Measurements from ENCODE around the gene UFSP2. TPM values are rescaled to one million over a fixed set of nuclear protein-coding genes. Genes with fewer than 3 reads are reported as not detected.

UFSP2 gene
- total and polyA plus RNA-seq, 2 of the 4 experiments (the other 2 are of a cell fraction), result 21.8 to 43.7 TPM

- Histone ChIP-seq H2BK5ac (ENCODE audit: low read depth, low read length, poor library complexity, severe bottlenecking) (peak overlapping the region; percentile 75), H3K27me3 (ENCODE audit: control insufficient read depth, insufficient read depth, low read length) (no peaks in the 10 kb centered on the region), H4K91ac (ENCODE audit: insufficient read depth, low read depth, low read length) (no peak overlapping the region), H3K23ac (ENCODE audit: low read depth, low read length) (no peak overlapping the region), H3K4me2 (ENCODE audit: low read depth, low read length) (peak overlapping the region; percentile 17; the same call in 1 of the 2 replicates), H3K9me1 (ENCODE audit: insufficient read depth, low read length) (0 out of 2 replicates have a peak, but pooled peaks cover 3% of the 10 kb centered on the region), H2BK120ac (ENCODE audit: low read depth, low read length) (no peak overlapping the region), H2BK20ac (ENCODE audit: low read depth, low read length) (no peak overlapping the region; the same call in 1 of the 2 replicates), H4K20me1 (ENCODE audit: insufficient read depth, low read length) (no peaks in the 10 kb centered on the region), H3K14ac (replicated peaks; ENCODE audit: low read depth, low read length) (no peak overlapping the region), H2AK9ac (replicated peaks; ENCODE audit: low read depth, low read length, poor library complexity) (no peak overlapping the region), H3K9ac (ENCODE audit: low read depth, low read length) (no peak overlapping the region), H3K56ac (ENCODE audit: extremely low read depth, insufficient read depth, low read length) (no peak overlapping the region), H3K9me3 (ENCODE audit: control insufficient read depth, insufficient read depth, low read length) (no peaks in the 10 kb centered on the region), H2AFZ (replicated peaks; ENCODE audit: low read length, poor library complexity) (no peak overlapping the region), H3K4ac (ENCODE audit: low read depth, low read length) (0 out of 2 replicates have a peak overlapping the region, but pooled peaks have one; percentile 43), H4K5ac (ENCODE audit: low read depth, low read length) (no peak overlapping the region), H3K79me1 (ENCODE audit: low read depth in 1 of 2, low read length in 2 of 2) (no peaks in the 10 kb centered on the region), H2AK5ac (ENCODE audit: low read depth, low read length) (no peak overlapping the region), H4K8ac (ENCODE audit: low read depth in 2 of 2, low read length in 2 of 2) (no peak overlapping the region), H3K4me1 (ENCODE audit: control insufficient read depth, insufficient read depth, low read length) (peaks cover 5% of the 10 kb centered on the region), H3K27ac (ENCODE audit: insufficient read depth, low read length) (no peak overlapping the region; the same call in 1 of the 2 replicates), H2BK15ac (ENCODE audit: low read depth, low read length) (no peak overlapping the region), H3K4me3 (ENCODE audit: insufficient read depth, low read depth, low read length) (no peak overlapping the region), H3K36me3 (ENCODE audit: control insufficient read depth, insufficient read depth, low read length) (peaks cover 9% of the 10 kb centered on the region), H3K18ac (ENCODE audit: low read depth, low read length) (no peak overlapping the region)
- DNase-seq (peak; percentile 75), ATAC-seq (ENCODE audit: low read depth) (peak; percentile 85)
- WGBS, 2 experiments (ENCODE audit: extremely low coverage in 2 of 2, insufficient read length in 1 of 2), result no CpG with 5 or more reads among the region's 4 CpGs
- BruUV-seq (replicated peaks), result no TSS peak
- ChIA-PET POLR2A (ENCODE audit: unreplicated experiment) (no interaction called here), CTCF (interaction anchor here (0.5 kb wide), 1 partner anchor 191 kb away, joined by 4 read pairs; no protein-coding TSS in a partner anchor)
- dilution Hi-C loops (cut with HindIII; ENCODE audit: low sequenced_read_pairs, unreplicated experiment), result no loop called here
- in situ Hi-C loops (cut with MboI; ENCODE audit: low sequenced_read_pairs), result no loop called here
- no peak for TF ChIP-seq CEBPB (IDR thresholded peaks at IDR 0.05; ENCODE audit: low read depth, low read length)
- TF ChIP-seq FOS (IDR thresholded peaks at IDR 0.05; ENCODE audit: low read depth, low read length), result peak; percentile 39; the same call in 1 of the 2 replicates
- no peak for TF ChIP-seq SMC3 (IDR thresholded peaks at IDR 0.05; ENCODE audit: low read depth, low read length)
- TF ChIP-seq CTCF (conservative IDR thresholded peaks at IDR 0.05; ENCODE audit: low read depth, low read length), result no peak
- no peak for TF ChIP-seq RAD21 (IDR thresholded peaks at IDR 0.05; ENCODE audit: low read length)
- no peak for TF ChIP-seq MAFK (IDR thresholded peaks at IDR 0.05; ENCODE audit: low read depth, low read length)
- peak; percentile 89 for TF ChIP-seq BHLHE40 (IDR thresholded peaks at IDR 0.05; ENCODE audit: low read depth, low read length)
- TF ChIP-seq USF2 (IDR thresholded peaks at IDR 0.05; ENCODE audit: low read depth, low read length), result no peak
- no peak for TF ChIP-seq CHD1 (IDR thresholded peaks at IDR 0.05; ENCODE audit: low read depth, low read length)
- TF ChIP-seq POLR2A (IDR thresholded peaks at IDR 0.05; ENCODE audit: low read depth, low read length), result no peak
- no peak for TF ChIP-seq ELK1 (IDR thresholded peaks at IDR 0.05; ENCODE audit: borderline replicate concordance, low read depth, low read length)
- no peak for TF ChIP-seq NFE2L2 (IDR thresholded peaks at IDR 0.05; ENCODE audit: low read depth, low read length)
- no peak for TF ChIP-seq RCOR1 (IDR thresholded peaks at IDR 0.05; ENCODE audit: insufficient replicate concordance, low read length)
- intact Hi-C loops (cut with micrococcal nuclease), result no loop called here
Measured at GRCh38 chr4:185358514-185358913, 67.2 kb downstream of the UFSP2 start.

Measured in IMR-90 (cell line).